Cerebellar cortex (tissue), 1 donor: ENCODE measurements around the gene GOSR1.

Experiments used
- DNase-seq: peaks from one replicate; pipeline ENCODE4 v3.0.0-alpha.2; 2015; ENCODE audit warnings: low spot score

Gene GOSR1

GRCh38 chr17:30575648-30576325, 98.6 kb downstream of the GOSR1 start:
- DNase-seq = peak; percentile 12

GRCh38 chr17:30576326-30576861, 99.2 kb downstream of the GOSR1 start:
- DNase-seq = peak; percentile 42
